ENCODE measurements around the gene SLC6A17. TPM values are rescaled to one million over a fixed set of nuclear protein-coding genes. Genes with fewer than 3 reads are reported as not detected.
A peak's percentile ranks its signal among the peaks of the same experiment; 100 is the strongest.

SLC6A17 gene
- total RNA-seq, 1 donor from 2014 or later = 0.37 TPM

- DNase-seq (ENCODE audit: low read depth) = no peak
Measured at GRCh38 chr1:110135246-110135645, 15.0 kb upstream of the SLC6A17 start.

DNA sequence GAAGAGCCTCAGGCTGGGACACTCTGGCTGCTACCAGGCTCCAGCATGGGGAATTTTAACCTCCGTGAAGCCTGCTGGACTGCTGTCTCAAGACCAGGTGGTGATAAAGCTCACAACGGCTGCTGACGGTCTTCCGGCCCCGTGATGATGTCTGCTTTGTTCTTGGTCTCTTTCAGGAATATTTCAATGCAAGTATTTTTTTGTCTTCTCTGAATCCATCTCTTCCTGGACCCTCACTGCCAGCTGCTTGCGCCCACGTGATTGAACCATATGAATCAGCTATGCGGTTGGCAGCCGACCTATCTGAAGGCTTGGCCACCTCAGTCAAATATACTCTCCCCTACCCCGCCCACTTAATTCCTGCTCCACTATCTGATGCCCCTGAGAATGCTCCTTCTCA is 14.6 kb upstream of the SLC6A17 start:
- no peak for DNase-seq (ENCODE audit: low read depth)

- peak; percentile 27 for DNase-seq (ENCODE audit: low read depth)
Measured at GRCh38 chr1:110136911-110137310, 13.4 kb upstream of the SLC6A17 start.

DNA sequence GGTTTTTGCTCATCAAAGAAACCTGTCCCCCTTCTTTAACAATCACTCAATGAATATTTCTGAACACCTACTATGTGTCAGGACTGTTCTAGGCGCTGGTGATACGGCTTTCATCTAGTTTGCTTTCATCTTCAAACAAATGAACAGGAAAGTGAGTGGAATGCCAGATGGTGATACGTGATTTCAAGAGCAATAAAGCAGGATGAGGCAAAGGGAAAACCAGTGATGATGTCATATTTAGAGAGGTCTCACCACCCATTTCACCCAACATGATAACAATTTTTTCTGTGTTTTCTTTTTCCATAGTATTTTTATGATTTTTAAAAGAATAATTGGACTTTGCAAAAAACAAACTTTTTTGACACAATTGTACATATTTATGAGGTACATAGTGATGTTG is 11.3 kb upstream of the SLC6A17 start:
- DNase-seq (ENCODE audit: low read depth) = no peak

DNA sequence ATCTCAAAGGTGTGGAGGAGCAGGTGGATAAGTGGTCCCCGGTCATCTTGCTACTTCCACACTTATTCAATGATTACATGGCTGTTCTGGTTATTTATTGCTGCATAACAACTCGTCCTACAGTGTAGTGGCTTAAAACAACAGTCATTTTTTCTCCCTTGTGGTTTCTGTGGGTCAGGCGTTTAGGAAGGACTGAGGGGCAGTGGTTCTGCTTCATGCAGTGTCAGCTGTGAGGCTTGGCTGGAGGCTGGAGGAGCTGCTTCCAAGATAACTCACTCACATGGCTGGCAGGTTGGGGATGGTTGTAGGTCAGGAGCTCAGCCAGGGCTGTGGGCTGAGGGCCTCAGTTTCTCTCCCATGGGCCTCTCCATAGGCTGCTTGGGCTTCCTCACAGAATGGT is 5.9 kb upstream of the SLC6A17 start:
- peak; percentile 69 for DNase-seq (ENCODE audit: low read depth)

- no peak for DNase-seq (ENCODE audit: low read depth)
Measured at GRCh38 chr1:110148961-110149360, 1.3 kb upstream of the SLC6A17 start.

- no peak for DNase-seq (ENCODE audit: low read depth)
Measured at GRCh38 chr1:110151175-110151669, 928 bp downstream of the SLC6A17 start.

GRCh38 chr1:110152133-110152785 is 2.0 kb downstream of the SLC6A17 start:
- peak; percentile 81 for DNase-seq (ENCODE audit: low read depth)

DNA sequence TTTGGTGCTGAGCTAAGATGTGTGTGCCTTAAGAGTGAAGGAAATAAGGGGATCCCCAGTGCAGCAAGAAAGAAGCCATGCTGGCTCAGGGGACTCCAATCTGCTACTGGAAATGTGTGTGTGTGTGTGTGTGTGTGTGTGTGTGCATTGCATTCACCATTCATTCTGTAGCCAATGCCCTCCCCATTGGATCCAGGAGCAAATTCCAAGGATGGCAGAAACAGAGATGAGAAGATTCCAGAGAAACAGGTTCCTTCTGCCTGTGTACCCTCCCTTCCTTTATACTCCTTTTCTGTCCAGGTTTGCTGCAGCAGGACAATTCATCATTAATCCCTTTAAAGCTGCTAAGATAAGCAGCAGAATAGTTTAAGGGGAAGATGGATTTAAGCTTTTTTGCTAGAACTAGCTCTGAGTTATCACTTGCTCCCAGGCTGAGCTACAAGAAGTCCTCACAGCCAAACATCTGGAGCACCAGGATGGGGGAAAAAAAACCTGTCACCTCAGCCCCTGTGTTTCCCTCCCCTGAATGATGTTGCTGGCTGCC is 3.2 kb downstream of the SLC6A17 start:
- DNase-seq (ENCODE audit: low read depth) = no peak

- DNase-seq (ENCODE audit: low read depth) = peak; percentile 68
Measured at GRCh38 chr1:110155878-110156522, 5.7 kb downstream of the SLC6A17 start.

GRCh38 chr1:110158261-110158660 is 8.0 kb downstream of the SLC6A17 start:
- no peak for DNase-seq (ENCODE audit: low read depth)

DNA sequence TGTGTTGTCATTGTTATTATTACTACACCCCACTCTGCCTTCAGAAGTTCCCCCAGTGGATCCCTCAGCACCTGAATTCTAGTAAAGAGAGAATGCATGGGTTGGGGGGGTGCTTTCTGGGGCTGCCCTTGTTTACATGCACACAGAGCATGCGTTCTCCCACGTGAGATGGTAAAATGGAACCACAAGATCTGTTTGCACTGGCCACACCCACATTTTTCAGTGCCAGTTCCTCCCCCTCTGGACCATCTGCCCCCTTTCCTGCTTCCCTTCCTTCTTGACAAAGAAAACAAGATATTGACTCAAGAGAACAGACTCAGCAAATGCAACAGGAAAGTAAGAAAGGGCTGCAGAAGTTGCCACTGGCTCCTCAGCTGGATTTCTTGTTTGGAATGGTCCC is 8.9 kb downstream of the SLC6A17 start:
- DNase-seq (ENCODE audit: low read depth) = no peak

- no peak for DNase-seq (ENCODE audit: low read depth)
Measured at GRCh38 chr1:110160538-110161100, 10.3 kb downstream of the SLC6A17 start.

DNA sequence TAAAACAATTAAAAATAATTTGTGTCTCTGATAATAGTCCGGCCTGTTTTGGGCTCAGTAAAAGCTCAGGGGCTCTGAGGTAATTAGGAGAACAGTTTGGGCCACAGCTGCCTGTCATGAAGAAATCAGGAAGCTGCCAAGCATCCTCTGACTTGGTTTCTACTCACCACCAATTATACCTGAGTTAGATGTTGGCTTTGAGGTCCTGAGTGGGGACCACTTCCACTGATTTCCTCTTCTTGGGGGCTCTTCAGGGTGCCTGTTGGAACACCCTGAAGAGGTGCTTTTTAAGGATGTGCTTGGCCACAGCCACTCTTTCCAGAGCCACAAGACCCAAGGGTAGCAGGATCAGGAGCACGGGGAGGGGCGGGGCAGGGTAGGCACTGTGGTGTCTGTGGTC is 10.9 kb downstream of the SLC6A17 start:
- no peak for DNase-seq (ENCODE audit: low read depth)

- DNase-seq (ENCODE audit: low read depth) = no peak
Measured at GRCh38 chr1:110161849-110162248, 11.6 kb downstream of the SLC6A17 start.

DNA sequence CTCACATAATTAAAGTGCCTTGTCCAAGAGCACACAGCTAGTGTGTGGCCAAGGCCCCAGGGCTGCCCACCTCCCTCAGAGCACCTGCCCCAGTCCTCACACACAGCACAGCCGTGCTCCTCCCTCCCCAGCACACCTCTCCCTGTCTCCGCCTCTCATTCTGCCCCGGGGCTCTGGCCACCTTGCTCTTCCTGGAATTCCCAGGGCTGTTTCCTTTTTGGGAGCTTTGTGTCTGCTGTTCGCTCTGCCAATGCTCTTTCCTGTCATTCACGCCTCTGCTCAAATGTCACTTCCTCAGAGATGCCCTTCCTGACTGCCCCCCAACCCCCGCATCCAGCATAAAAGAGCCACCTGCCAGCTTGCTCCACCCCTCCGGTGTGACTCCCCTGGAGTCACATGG is 13.3 kb downstream of the SLC6A17 start:
- no peak for DNase-seq (ENCODE audit: low read depth)

- no peak for DNase-seq (ENCODE audit: low read depth)
Measured at GRCh38 chr1:110164725-110165350, 14.5 kb downstream of the SLC6A17 start.

GRCh38 chr1:110165761-110166231 is 15.5 kb downstream of the SLC6A17 start:
- DNase-seq (ENCODE audit: low read depth) = no peak

DNA sequence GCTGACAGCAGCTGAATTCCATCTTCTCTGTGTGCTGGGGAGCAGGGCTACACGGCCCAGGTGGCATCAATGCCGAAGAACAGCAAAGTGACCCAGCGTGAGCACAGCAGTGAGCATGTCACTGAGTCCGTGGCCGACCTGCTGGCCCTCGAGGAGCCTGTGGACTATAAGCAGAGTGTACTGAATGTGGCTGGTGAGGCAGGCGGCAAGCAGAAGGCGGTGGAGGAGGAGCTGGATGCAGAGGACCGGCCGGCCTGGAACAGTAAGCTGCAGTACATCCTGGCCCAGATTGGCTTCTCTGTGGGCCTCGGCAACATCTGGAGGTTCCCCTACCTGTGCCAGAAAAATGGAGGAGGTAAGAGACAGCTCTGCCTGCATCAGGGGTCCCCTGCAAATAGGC is 16.6 kb downstream of the SLC6A17 start:
- DNase-seq (ENCODE audit: low read depth) = no peak

- DNase-seq (ENCODE audit: low read depth) = peak; percentile 49
Measured at GRCh38 chr1:110170766-110171733, 20.8 kb downstream of the SLC6A17 start.

- DNase-seq (ENCODE audit: low read depth) = no peak
Measured at GRCh38 chr1:110172001-110172400, 21.7 kb downstream of the SLC6A17 start.

Data from myocyte (in vitro differentiated cells).